SIG-M5 (cell line): ENCODE data around the gene BAZ1B.
"Not testable (repeated sequence)": the region's sequence is repeated elsewhere in the genome, so short reads cannot be mapped to it uniquely, and the experiment has no call there.

ENCODE experiments used
- DNase-seq: peaks from one replicate; lab custom pipeline; 2025; lab: John Stamatoyannopoulos, UW

BAZ1B gene

GRCh38 chr7:73496626-73497025 lies 25.5 kb downstream of the BAZ1B start:
- DNase-seq, result no peak

- not testable (repeated sequence) for DNase-seq
Observed at GRCh38 chr7:73495507-73495906, 26.6 kb downstream of the BAZ1B start.

- no peak for DNase-seq
Observed at GRCh38 chr7:73489976-73490375, 32.1 kb downstream of the BAZ1B start.

GRCh38 chr7:73487486-73487885 lies 34.6 kb downstream of the BAZ1B start:
- DNase-seq, result no peak

GRCh38 chr7:73483171-73483570 lies 38.9 kb downstream of the BAZ1B start:
- no peak for DNase-seq

GRCh38 chr7:73482746-73483145 lies 39.3 kb downstream of the BAZ1B start:
- no peak for DNase-seq

GRCh38 chr7:73481521-73481920 lies 40.6 kb downstream of the BAZ1B start:
- not testable (repeated sequence) for DNase-seq

- DNase-seq, result no peak
Observed at GRCh38 chr7:73478549-73478948, 43.5 kb downstream of the BAZ1B start.

GRCh38 chr7:73477376-73477775 lies 44.7 kb downstream of the BAZ1B start:
- DNase-seq, result no peak

GRCh38 chr7:73470208-73470607 lies 51.9 kb downstream of the BAZ1B start:
- no peak for DNase-seq

GRCh38 chr7:73467046-73467445 lies 55.0 kb downstream of the BAZ1B start:
- DNase-seq, result not testable (repeated sequence)

GRCh38 chr7:73466112-73466511 lies 56.0 kb downstream of the BAZ1B start:
- no peak for DNase-seq

GRCh38 chr7:73463966-73464365 lies 58.1 kb downstream of the BAZ1B start:
- no peak for DNase-seq

GRCh38 chr7:73463260-73463659 lies 58.8 kb downstream of the BAZ1B start:
- no peak for DNase-seq

- DNase-seq, result no peak
Observed at GRCh38 chr7:73461782-73462285, 60.3 kb downstream of the BAZ1B start.

- DNase-seq, result no peak
Observed at GRCh38 chr7:73454424-73454823, 67.7 kb downstream of the BAZ1B start.

GRCh38 chr7:73452999-73453635 lies 69.0 kb downstream of the BAZ1B start:
- no peak for DNase-seq

GRCh38 chr7:73451780-73452398 lies 70.2 kb downstream of the BAZ1B start:
- no peak for DNase-seq

GRCh38 chr7:73449422-73449821 lies 72.7 kb downstream of the BAZ1B start:
- DNase-seq, result no peak

GRCh38 chr7:73448609-73449008 lies 73.5 kb downstream of the BAZ1B start:
- DNase-seq, result no peak

- DNase-seq, result no peak
Observed at GRCh38 chr7:73447121-73447733, 74.9 kb downstream of the BAZ1B start.

- no peak for DNase-seq
Observed at GRCh38 chr7:73446682-73447081, 75.4 kb downstream of the BAZ1B start.

- no peak for DNase-seq
Observed at GRCh38 chr7:73443548-73444255, 78.4 kb downstream of the BAZ1B start.
